ENCODE measurements around the gene PTPN4. TPM values are rescaled to one million over a fixed set of nuclear protein-coding genes. Genes with fewer than 3 reads are reported as not detected.

PTPN4 gene
- total and polyA plus RNA-seq, 12 donors, result 5.2 to 56.5 (median 40.6) TPM

GRCh38 chr2:119838179-119838578 lies 78.5 kb downstream of the PTPN4 start:
- WGBS, 4 donors, result 71 to 91% (median 83%) methylated on average over 5 of the region's 5 CpGs
- Histone ChIP-seq H3K27ac (no peak overlapping the region), H3K4me1 (replicated peaks in 1 of 2) (no peaks in the 10 kb centered on the region), H3K9me3 (replicated peaks in 1 of 3) (no peaks in the 10 kb centered on the region), H3K27me3 (no peaks in the 10 kb centered on the region), H3K4me3 (no peak overlapping the region), H3K36me3 (replicated peaks in 1 of 2) (no peaks in the 10 kb centered on the region)
- no peak for DNase-seq
- intact Hi-C loops (cut with DNase I), result no loop called here
- TF ChIP-seq CTCF (IDR thresholded peaks at IDR 0.05), result no peak
- no peak for TF ChIP-seq POLR2A (IDR thresholded peaks at IDR 0.05)

- Histone ChIP-seq H3K4me1 (replicated peaks in 1 of 2) (no peaks in the 10 kb centered on the region), H3K9me3 (replicated peaks in 1 of 3) (no peaks in the 10 kb centered on the region), H3K4me3 (no peak overlapping the region), H3K27ac (no peak overlapping the region), H3K27me3 (no peaks in the 10 kb centered on the region), H3K36me3 (replicated peaks in 1 of 2) (no peaks in the 10 kb centered on the region)
- DNase-seq, result no peak
- 87 to 98% (median 94%) methylated on average over 1 of the region's 1 CpG for WGBS, 4 donors
- intact Hi-C loops (cut with DNase I), result no loop called here
- TF ChIP-seq POLR2A (IDR thresholded peaks at IDR 0.05), result no peak
- TF ChIP-seq CTCF (IDR thresholded peaks at IDR 0.05), result no peak
Measured at GRCh38 chr2:119841550-119841949, 81.8 kb downstream of the PTPN4 start.

- no peak for TF ChIP-seq POLR2A (IDR thresholded peaks at IDR 0.05)
- no peak for TF ChIP-seq CTCF (IDR thresholded peaks at IDR 0.05)
- Histone ChIP-seq H3K4me3 (no peak overlapping the region), H3K27me3 (no peaks in the 10 kb centered on the region), H3K36me3 (replicated peaks in 1 of 2) (no peaks in the 10 kb centered on the region), H3K9me3 (replicated peaks in 1 of 3) (no peaks in the 10 kb centered on the region), H3K4me1 (replicated peaks in 1 of 2) (no peaks in the 10 kb centered on the region), H3K27ac (no peak overlapping the region)
- intact Hi-C loops (cut with DNase I), result no loop called here
- no peak for DNase-seq
- 73 to 91% (median 89%) methylated on average over 3 of the region's 3 CpGs for WGBS, 4 donors
Measured at GRCh38 chr2:119846021-119846420, 86.3 kb downstream of the PTPN4 start.

- no peak overlapping the region for H3K27ac ChIP-seq
- no peak for TF ChIP-seq POLR2A (IDR thresholded peaks at IDR 0.05)
- no peak for TF ChIP-seq CTCF (IDR thresholded peaks at IDR 0.05)
- WGBS, 4 donors, result 92 to 97% (median 94%) methylated on average over 4 of the region's 4 CpGs
- no peak for DNase-seq
- no peaks in the 10 kb centered on the region for H3K27me3 ChIP-seq
- H3K4me1 ChIP-seq (replicated peaks in 1 of 2), result no peaks in the 10 kb centered on the region
- no peaks in the 10 kb centered on the region for H3K9me3 ChIP-seq (replicated peaks in 1 of 3)
- intact Hi-C loops (cut with DNase I), result no loop called here
- no peaks in the 10 kb centered on the region for H3K36me3 ChIP-seq (replicated peaks in 1 of 2)
- no peak overlapping the region for H3K4me3 ChIP-seq
Measured at GRCh38 chr2:119849838-119850565, 90.3 kb downstream of the PTPN4 start.

Measured in adrenal gland (tissue), 12 donors.